Hepatocyte (in vitro differentiated cells): Measurements from ENCODE around the gene TRAF5. TPM values are rescaled to one million over a fixed set of nuclear protein-coding genes. Genes with fewer than 3 reads are reported as not detected.

Experiments
- DNase-seq: peaks from one replicate; pipeline ENCODE4 v3.0.0-alpha.2; 2016; ENCODE audit warnings: low spot score
- H2AFZ ChIP-seq: fragments of 200-600 bp; sonication (generic); 2 replicates; pipeline ENCODE4 v1.6.0; 2016; ENCODE audit warnings: antibody characterized with exemption, mild to moderate bottlenecking
- H3K27ac ChIP-seq: fragments of 200-600 bp; sonication (generic); 2 replicates; pipeline ENCODE4 v1.5.1; 2016; ENCODE audit warnings: mild to moderate bottlenecking
- H3K27me3 ChIP-seq: fragments of 200-600 bp; sonication (generic); 2 replicates; pipeline ENCODE4 v1.6.1; 2016
- H3K36me3 ChIP-seq: fragments of 200-600 bp; sonication (generic); replicated peaks from 2 replicates; pipeline ENCODE4 v1.5.1; 2016; ENCODE audit warnings: low read depth; ENCODE audit not compliant: insufficient read depth
- H3K4me1 ChIP-seq: fragments of 200-600 bp; sonication (generic); 2 replicates; pipeline ENCODE4 v1.5.1; 2016; ENCODE audit warnings: mild to moderate bottlenecking, moderate library complexity; ENCODE audit not compliant: insufficient read depth
- H3K4me2 ChIP-seq: fragments of 200-600 bp; sonication (generic); 2 replicates; pipeline ENCODE4 v1.6.0; 2016
- H3K4me3 ChIP-seq: fragments of 200-600 bp; sonication (generic); 2 replicates; pipeline ENCODE4 v1.5.1; 2016; ENCODE audit warnings: mild to moderate bottlenecking
- H3K79me2 ChIP-seq: fragments of 200-600 bp; sonication (generic); 2 replicates; pipeline ENCODE4 v1.6.0; 2017; ENCODE audit warnings: mild to moderate bottlenecking
- H3K9me2 ChIP-seq: fragments of 200-600 bp; sonication (generic); replicated peaks from 2 replicates; pipeline ENCODE4 v1.6.0; 2017; ENCODE audit warnings: mild to moderate bottlenecking; ENCODE audit not compliant: insufficient read depth
- H3K9me3 ChIP-seq: fragments of 200-600 bp; sonication (generic); 2 replicates; pipeline ENCODE4 v1.5.1; 2016; ENCODE audit warnings: low read depth, mild to moderate bottlenecking
- H4K20me1 ChIP-seq: fragments of 200-600 bp; sonication (generic); 2 replicates; pipeline ENCODE4 v1.6.0; 2016; ENCODE audit warnings: mild to moderate bottlenecking; ENCODE audit not compliant: insufficient read depth, poor library complexity, severe bottlenecking
- CTCF ChIP-seq: fragments of 200-600 bp; sonication (generic); IDR thresholded peaks from 2 replicates; pipeline ENCODE4 v1.5.1; 2016; ENCODE audit warnings: antibody characterized with exemption, mild to moderate bottlenecking; ENCODE audit not compliant: poor library complexity
- EZH2 ChIP-seq: fragments of 200-600 bp; sonication (generic); IDR thresholded peaks from 2 replicates; pipeline ENCODE4 v1.6.1; 2016; ENCODE audit warnings: antibody characterized with exemption, mild to moderate bottlenecking, borderline replicate concordance
- EZH2phosphoT487 ChIP-seq: fragments of 200-600 bp; sonication (generic); IDR thresholded peaks from one replicate; pipeline ENCODE4 v1.6.1; 2018; ENCODE audit warnings: antibody characterized with exemption, mild to moderate bottlenecking, low read depth, moderate library complexity; ENCODE audit not compliant: unreplicated experiment, severe bottlenecking
- WGBS: methylation state at CpG from one replicate; pipeline ENCODE4 v1.1.6; 2016; ENCODE audit warnings: low lambda C conversion rate; ENCODE audit errors: missing lambda C conversion rate; 5-methylcytosine and 5-hydroxymethylcytosine counted together
- polyA plus RNA-seq: library from polyadenylated mRNA; unstranded; fragments of >200 nt; fragmentation: Nextera tagmentation; extraction: Ambion mirVana; gene quantifications from 2 replicates; pipeline ENCODE4 v1.2.1, GENCODE V29; 2016
- total RNA-seq: library from RNA; depleted of rRNA; stranded (reverse); fragments of >200 nt; gene quantifications from 2 replicates; pipeline ENCODE4 v1.2.3, GENCODE V29; 2014

Gene TRAF5
- total and polyA plus RNA-seq, 2 experiments from 2014 or later, result 3.9 to 8.8 TPM

GRCh38 chr1:211281320-211282022 lies 45.2 kb upstream of the TRAF5 start:
- Histone ChIP-seq H3K9me2 (no peaks in the 10 kb centered on the region), H3K36me3 (no peaks in the 10 kb centered on the region), H3K4me2 (no peak overlapping the region), H3K27ac (no peak overlapping the region), H3K27me3 (no peaks in the 10 kb centered on the region), H2AFZ (no peak overlapping the region), H4K20me1 (no peaks in the 10 kb centered on the region), H3K79me2 (peaks cover 13% of the 10 kb centered on the region), H3K9me3 (no peaks in the 10 kb centered on the region), H3K4me1 (no peaks in the 10 kb centered on the region), H3K4me3 (no peak overlapping the region)
- WGBS, result 75% methylated on average over 6 of the region's 6 CpGs
- DNase-seq, result no peak
- TF ChIP-seq CTCF (no peak), EZH2 (no peak), EZH2phosphoT487 (no peak)

GRCh38 chr1:211282023-211282373 lies 44.6 kb upstream of the TRAF5 start:
- no peak overlapping the region for H3K27ac ChIP-seq
- peaks cover 13% of the 10 kb centered on the region for H3K79me2 ChIP-seq
- no peaks in the 10 kb centered on the region for H3K36me3 ChIP-seq
- H3K4me1 ChIP-seq, result no peaks in the 10 kb centered on the region
- H3K9me3 ChIP-seq, result no peaks in the 10 kb centered on the region
- H3K4me3 ChIP-seq, result no peak overlapping the region
- no peak overlapping the region for H2AFZ ChIP-seq
- no peaks in the 10 kb centered on the region for H4K20me1 ChIP-seq
- TF ChIP-seq EZH2phosphoT487 (no peak), EZH2 (no peak), CTCF (no peak)
- H3K4me2 ChIP-seq, result no peak overlapping the region
- no peak for DNase-seq
- no peaks in the 10 kb centered on the region for H3K9me2 ChIP-seq
- H3K27me3 ChIP-seq, result no peaks in the 10 kb centered on the region

GRCh38 chr1:211285196-211285595 lies 41.4 kb upstream of the TRAF5 start:
- Histone ChIP-seq H3K4me1 (no peaks in the 10 kb centered on the region), H3K27me3 (no peaks in the 10 kb centered on the region), H4K20me1 (no peaks in the 10 kb centered on the region), H3K79me2 (peaks cover 10% of the 10 kb centered on the region), H3K36me3 (no peaks in the 10 kb centered on the region), H3K9me3 (no peaks in the 10 kb centered on the region), H3K4me3 (no peak overlapping the region), H3K4me2 (no peak overlapping the region), H2AFZ (no peak overlapping the region), H3K9me2 (no peaks in the 10 kb centered on the region), H3K27ac (no peak overlapping the region)
- TF ChIP-seq CTCF (no peak), EZH2phosphoT487 (no peak), EZH2 (no peak)
- DNase-seq, result no peak
- 94% methylated on average over 4 of the region's 4 CpGs for WGBS

GRCh38 chr1:211287218-211287617 lies 39.4 kb upstream of the TRAF5 start:
- H3K4me2 ChIP-seq, result no peak overlapping the region
- no peak for DNase-seq
- no peak for TF ChIP-seq EZH2phosphoT487
- no peak for TF ChIP-seq EZH2
- no peak for TF ChIP-seq CTCF
- no peak overlapping the region for H3K27ac ChIP-seq
- H3K79me2 ChIP-seq, result peaks cover 10% of the 10 kb centered on the region
- H3K27me3 ChIP-seq, result no peaks in the 10 kb centered on the region
- 95% methylated on average over 3 of the region's 3 CpGs for WGBS
- no peaks in the 10 kb centered on the region for H3K9me3 ChIP-seq
- H3K4me3 ChIP-seq, result no peak overlapping the region
- H2AFZ ChIP-seq, result no peak overlapping the region
- no peaks in the 10 kb centered on the region for H3K36me3 ChIP-seq
- H3K9me2 ChIP-seq, result no peaks in the 10 kb centered on the region
- no peaks in the 10 kb centered on the region for H4K20me1 ChIP-seq
- no peaks in the 10 kb centered on the region for H3K4me1 ChIP-seq
